GM10266 (cell line): ENCODE measurements around the gene NPR3.

Experiments
- DNase-seq: peaks from one replicate; pipeline ENCODE4 v3.0.0; 2012; ENCODE audit errors: extremely low spot score
- CTCF ChIP-seq: IDR thresholded peaks from 2 replicates; pipeline ENCODE4 v1.5.1; 2012; ENCODE audit warnings: mild to moderate bottlenecking, low read depth; ENCODE audit not compliant: control insufficient read depth, insufficient read depth; ENCODE audit errors: missing control alignments

The NPR3 gene

GRCh38 chr5:32776200-32776599 is 65.1 kb downstream of the NPR3 start:
- TF ChIP-seq CTCF: no peak
- DNase-seq: no peak

DNA sequence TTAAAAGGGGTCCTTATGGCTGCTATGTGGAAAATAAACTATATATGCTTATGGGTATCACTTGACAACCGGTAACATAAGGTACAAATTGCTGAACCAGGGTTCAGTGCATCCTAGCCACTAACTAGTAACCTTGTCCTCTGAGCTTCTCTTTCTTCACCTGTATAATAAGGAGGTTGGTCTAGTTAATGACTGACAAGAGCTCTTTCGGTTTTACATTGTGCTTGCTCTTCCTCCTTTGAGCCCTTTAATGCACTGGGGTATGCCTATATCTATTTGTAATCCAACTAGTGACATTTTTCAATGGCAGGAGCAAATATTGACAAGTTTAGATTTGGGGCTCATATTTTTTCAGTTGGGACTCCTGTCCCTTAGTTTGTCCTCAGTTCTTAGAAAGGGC is 66.1 kb downstream of the NPR3 start:
- no peak for DNase-seq
- no peak for TF ChIP-seq CTCF

GRCh38 chr5:32777733-32778132 is 66.6 kb downstream of the NPR3 start:
- no peak for DNase-seq
- TF ChIP-seq CTCF: no peak

- DNase-seq: no peak
- TF ChIP-seq CTCF: no peak
Observed at GRCh38 chr5:32778403-32778802, 67.3 kb downstream of the NPR3 start.

DNA sequence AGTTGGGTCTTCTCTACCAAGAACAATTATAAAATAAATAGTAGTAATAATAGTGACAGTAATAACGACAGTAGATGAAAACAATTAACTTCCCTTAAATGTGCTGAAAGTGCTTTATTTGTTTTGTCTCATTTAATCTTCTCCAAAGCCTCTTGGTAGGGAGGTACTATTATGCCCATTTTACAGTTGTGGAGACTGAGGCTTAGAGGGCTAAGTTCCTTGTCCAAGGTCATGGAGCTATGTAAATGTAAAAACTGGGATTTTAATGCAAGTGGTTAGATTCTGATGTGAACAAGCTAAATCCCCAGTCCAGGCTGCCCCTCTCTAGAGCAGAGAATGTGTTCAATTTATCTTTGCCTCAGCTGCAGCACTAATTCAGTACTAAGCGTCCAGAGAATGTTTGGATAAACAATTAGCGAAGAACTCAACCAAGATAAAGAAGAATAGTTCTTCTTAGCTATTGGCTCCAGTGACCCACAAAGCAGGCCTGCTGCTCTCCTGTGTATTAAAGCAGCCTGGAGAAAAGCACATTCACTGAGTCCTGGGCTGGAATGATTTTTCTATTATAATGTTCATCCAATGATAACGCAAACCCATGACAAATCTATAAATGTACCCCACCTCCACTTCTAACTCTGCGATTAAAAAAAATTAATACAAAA is 68.8 kb downstream of the NPR3 start:
- TF ChIP-seq CTCF: no peak
- no peak for DNase-seq

DNA sequence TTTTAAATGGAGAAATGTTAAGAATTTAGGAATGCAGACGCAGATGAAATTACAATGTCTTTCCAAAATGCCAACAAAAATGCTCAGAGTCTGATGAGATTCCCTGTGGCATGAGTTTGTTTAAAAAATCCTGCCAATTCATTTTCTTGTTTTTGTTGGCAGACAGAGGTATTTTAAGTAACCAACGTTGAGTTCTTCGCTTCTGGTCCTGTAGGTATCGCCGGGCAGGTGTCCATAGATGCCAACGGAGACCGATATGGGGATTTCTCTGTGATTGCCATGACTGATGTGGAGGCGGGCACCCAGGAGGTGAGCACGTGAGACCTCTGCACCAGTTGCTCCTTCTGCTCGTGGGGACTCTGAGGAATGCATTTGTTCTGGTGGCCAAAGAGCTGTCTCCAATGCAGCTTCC is 69.4 kb downstream of the NPR3 start:
- DNase-seq: no peak

DNA sequence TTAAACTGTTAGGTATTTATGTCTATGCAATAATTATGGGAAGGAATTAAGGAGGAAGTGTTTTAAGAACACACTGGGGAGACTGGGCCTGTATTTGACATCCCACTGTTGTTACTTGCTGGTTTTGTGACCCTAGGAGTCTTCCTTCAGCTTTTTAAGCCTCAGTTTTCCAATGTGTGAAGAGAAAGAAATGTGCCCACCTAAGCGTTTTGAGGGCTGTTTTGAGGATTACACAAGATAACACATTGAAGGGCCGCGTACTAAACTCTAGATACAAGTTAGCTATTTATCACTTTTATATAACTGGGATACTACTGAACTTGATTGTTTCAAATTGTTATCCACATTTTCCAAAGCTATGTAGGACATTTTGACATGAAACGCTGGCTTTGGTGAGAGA is 72.5 kb downstream of the NPR3 start:
- no peak for DNase-seq
- TF ChIP-seq CTCF: no peak

More for the DNA sequence above, 69.4 kb downstream of the NPR3 start:
- TF ChIP-seq CTCF: no peak
